T-helper 1 cell treated with Interleukin-12 subunit alpha and Interleukin-12 subunit beta and Interleukin-4 antibody, amounts not matched to agents 30 ng/mL and 1 ng/mL, for 36 hours (primary cell): ENCODE data around the gene FN3KRP. TPM values are rescaled to one million over a fixed set of nuclear protein-coding genes. Genes with fewer than 3 reads are reported as not detected.
"Not testable (repeated sequence)": the region's sequence is repeated elsewhere in the genome, so short reads cannot be mapped to it uniquely, and the experiment has no call there.

ENCODE experiments used
- intact Hi-C: fragments of 100-400 bp; cut with micrococcal nuclease; formaldehyde crosslinking; loops from one replicate; pipeline ENCODE4 v1.15.1; 2024
- total RNA-seq: library from RNA; stranded (reverse); gene quantifications from 2 replicates; pipeline ENCODE4 v1.2.3, GENCODE V29; 2022

Gene FN3KRP
- total RNA-seq, 1 donor from 2014 or later = 37.2 TPM

GRCh38 chr17:82737967-82738877 is 21.7 kb downstream of the FN3KRP start:
- intact Hi-C loops = no loop called here

DNA sequence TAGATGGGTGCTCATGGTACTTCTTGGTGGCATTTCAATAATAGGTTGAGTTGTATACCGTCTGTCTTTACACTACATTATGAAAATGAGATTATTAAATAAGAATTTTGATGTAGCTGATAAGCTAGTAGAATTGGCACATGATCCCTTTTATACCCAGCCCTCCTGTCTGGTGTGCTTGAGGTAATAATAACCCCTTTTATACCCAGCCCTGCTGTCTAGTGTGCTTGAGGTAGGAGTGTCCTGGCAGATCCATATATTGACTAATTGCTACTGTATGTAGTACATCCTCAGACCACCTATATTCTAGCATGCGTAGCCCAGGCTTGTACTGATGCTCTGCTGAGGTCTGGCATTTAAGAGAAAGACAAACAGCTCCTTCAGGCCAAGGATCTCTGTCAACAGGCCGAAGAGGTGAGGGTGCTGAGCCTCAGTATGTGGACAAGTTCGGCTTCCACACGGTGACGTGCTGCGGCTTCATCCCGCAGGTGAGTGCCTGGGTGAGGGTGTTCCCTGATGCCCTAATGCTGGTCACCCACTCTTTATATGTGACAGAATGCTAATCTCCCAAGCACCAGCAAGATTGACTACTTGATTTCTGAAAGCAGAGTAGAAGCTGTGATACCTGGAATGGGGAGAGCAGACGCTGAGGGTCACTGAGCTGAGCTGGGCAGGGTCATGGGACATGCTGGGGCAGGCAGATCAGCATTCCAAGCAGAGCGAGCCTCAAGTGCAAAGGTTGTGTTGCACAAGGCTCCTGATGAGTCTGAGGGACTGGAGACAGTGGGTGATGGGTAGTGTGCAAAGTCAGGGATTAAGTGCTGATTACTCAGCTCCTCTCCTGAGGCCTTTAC is 24.6 kb downstream of the FN3KRP start:
- intact Hi-C loops = no loop called here

- intact Hi-C loops = no loop called here
Observed at GRCh38 chr17:82743344-82744219, 27.1 kb downstream of the FN3KRP start.

DNA sequence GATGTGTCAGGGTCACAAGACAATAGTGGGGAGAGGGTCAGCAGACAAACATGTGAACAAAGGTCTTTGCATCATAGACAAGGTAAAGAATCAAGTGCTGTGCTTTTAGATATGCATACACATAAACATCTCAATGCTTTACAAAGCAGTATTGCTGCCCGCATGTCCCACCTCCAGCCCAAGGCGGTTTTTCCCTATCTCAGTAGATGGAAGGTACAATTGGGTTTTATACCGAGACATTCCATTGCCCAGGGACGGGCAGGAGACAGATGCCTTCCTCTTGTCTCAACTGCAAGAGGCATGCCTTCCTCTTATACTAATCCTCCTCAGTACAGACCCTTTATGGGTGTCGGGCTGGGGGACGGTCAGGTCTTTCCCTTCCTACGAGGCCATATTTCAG is 28.2 kb downstream of the FN3KRP start:
- intact Hi-C loops = not testable (repeated sequence)

DNA sequence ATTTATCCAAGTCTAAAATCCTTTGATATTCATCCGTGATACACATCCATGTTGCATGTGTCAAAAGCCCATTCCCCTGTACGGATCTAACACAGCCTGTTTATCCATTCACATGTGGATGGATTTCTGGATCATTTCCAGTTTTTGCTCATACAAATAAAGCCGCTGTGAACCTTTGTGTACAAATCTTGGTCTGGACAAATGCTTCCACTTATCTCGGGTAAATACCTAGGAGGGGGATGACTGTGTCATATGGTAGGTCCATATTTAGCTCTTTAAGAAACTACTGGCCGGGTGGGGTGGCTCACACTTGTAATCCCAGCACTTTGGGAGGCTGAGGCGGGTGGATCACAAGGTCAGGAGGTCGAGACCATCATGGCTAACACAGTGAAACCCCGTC is 29.0 kb downstream of the FN3KRP start:
- intact Hi-C loops = no loop called here

- intact Hi-C loops = no loop called here
Observed at GRCh38 chr17:82748756-82749155, 32.2 kb downstream of the FN3KRP start.

DNA sequence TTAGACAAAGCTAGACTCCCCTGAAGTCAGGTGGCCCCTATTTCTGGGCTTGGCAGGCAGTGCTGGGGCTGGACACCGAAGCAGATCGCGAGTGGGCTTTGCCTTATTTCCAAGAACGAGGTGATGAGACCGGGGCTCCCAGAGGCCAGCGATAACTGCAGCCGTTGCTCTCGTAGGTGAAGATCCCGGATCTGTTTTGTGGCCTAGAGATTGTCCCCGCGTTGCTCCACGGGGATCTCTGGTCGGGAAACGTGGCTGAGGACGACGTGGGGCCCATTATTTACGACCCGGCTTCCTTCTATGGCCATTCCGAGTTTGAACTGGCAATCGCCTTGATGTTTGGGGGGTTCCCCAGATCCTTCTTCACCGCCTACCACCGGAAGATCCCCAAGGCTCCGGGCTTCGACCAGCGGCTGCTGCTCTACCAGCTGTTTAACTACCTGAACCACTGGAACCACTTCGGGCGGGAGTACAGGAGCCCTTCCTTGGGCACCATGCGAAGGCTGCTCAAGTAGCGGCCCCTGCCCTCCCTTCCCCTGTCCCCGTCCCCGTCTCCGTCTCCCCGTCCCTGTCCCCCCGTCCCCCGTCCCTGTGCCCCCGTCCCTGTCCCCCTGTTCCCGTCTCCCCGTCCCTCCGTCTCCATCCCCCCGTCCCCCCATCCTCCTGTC is 33.9 kb downstream of the FN3KRP start:
- intact Hi-C loops = loop anchor here (2.0 to 5.0 kb wide), 3 partner anchors 300 to 1238 kb away; partner anchors contain the start of genes ACTG1 and CYBC1

GRCh38 chr17:82751171-82751570 is 34.7 kb downstream of the FN3KRP start:
- intact Hi-C loops = loop anchor here (1.0 to 5.0 kb wide), 5 partner anchors 16 to 1239 kb away; partner anchors contain the start of genes ACTG1, CYBC1, FN3K and FN3KRP

DNA sequence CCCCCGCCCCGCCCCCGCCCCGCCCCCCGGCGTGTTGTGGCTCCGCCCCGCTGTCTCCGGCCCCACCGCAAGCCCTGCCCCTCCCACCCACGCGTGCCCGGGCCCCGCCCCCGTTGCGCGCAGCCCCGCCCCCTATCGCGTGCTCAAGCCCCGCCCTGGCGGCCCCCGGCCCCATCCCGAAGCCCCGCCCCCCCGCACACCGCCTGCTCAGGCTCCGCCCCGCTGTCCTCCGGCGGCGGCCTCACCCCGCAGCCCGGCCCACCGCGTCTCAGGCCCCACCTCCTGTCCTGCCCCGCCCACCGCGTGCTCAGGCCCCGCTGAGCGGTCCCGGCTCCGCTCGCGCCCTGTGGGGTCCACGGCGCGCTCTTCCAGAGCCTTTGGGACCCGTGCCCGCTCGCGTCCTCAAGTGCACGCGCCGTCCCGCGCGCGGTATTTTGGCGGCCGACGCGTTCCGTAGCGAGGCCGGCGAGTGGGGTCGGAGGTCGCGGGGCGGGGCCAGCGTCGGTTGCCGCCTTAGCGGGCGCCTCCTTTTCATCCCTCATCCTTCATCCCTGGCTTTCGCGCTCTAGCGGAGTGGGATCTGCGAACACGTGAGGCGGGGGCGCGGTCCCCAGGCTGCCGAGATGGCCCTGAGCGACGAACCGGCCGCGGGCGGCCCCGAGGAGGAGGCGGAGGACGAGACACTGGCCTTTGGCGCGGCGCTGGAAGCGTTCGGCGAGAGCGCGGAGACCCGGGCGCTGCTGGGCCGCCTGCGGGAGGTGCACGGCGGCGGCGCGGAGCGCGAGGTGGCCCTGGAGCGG is 35.3 kb downstream of the FN3KRP start, which contains the start of gene TBCD:
TSS of gene TBCD (plus strand) at position 495 of the 800 bp plus-strand sequence. CDS start at position 624, 129 bp downstream.
- intact Hi-C loops = loop anchor here (1.0 to 5.0 kb wide), 8 partner anchors 16 to 1239 kb away; partner anchors contain the start of genes ACTG1, CYBC1, FN3K and FN3KRP

- intact Hi-C loops = loop anchor here (1.0 to 5.0 kb wide), 5 partner anchors 54 to 1240 kb away; partner anchors contain the start of genes ACTG1, RAB40B and WDR45B
Observed at GRCh38 chr17:82752371-82753200, 36.1 kb downstream of the FN3KRP start.

DNA sequence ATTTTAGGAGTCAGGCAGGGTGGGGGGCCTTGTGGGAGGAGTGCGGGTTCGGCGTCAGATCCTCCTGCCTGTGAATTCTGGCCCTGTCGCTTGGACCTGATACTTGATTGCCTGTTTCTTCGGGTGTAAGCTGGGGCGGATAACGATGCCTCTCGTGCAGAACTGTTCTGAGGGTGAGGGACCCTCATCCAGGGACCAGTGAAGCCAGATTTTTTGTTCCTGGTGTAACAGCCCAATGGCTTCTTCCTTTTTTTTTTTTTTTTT is 36.6 kb downstream of the FN3KRP start:
- intact Hi-C loops = loop anchor here (2.0 to 5.0 kb wide), 3 partner anchors 300 to 1241 kb away; partner anchors contain the start of gene ACTG1

DNA sequence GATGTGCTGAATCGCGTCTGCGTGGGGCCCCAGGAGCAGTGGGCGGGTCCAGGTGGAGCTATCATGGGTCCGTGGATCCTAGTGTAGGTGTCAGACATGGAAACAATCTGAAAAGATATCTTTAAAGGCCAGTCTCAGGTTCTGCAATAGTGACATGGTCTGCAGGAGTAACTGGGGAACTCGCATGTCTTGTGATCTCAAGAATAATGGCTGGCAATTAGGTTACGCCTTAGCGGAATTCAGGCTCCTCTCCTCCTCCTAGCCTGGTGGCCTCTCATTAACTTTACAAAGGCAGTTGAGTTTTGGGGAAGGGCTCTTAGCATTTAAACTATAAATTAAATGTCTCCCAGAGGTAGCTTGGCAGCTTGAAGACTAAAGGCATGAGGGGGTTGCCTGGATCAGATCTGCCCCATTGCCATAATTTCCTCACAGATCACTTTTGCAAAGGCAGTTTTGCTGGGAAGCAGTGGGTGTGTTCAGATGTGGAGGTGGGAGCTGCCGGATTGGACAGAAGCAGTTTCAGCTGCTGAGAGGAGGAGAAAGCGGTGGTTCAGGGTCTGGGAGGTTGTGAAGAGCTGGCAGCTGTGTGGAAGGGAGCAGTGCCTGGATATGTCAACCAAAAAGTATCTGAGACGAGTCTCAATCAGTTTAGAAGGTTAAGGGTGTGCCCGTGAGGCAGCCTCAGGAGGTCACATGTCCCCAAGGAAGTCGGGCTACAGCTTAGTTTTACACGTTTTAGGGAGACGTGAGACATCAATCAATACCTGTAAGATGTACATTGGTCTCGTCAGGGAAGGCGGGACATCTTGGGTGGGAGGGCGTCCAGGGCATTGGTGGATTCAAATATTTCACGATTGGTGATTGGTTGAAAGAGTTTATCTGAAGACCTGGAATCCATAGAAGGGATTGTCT is 38.0 kb downstream of the FN3KRP start:
- intact Hi-C loops = loop anchor here (5.0 kb wide), 2 partner anchors 462 to 1242 kb away; partner anchors contain the start of gene ACTG1

- intact Hi-C loops = no loop called here
Observed at GRCh38 chr17:82756166-82756565, 39.7 kb downstream of the FN3KRP start.

DNA sequence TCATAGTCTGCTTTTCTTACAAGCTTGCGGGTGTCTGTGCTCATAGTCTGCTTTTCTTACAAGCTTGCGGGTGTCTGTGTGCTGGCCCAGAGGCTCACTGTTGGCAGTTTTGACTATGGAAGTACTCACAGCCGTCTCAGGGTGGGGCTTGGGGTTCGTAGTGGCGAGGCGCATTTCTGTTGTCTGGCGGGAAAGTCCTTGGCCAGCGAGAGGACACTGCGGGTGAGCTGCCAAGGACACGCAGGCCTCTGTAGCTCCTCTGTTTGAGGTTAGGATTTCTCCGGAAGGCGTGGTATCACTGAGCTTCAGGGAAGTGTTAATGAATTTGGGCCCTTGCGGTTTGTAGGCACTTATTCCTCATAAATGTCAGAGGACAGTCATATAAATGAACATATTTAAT is 48.9 kb downstream of the FN3KRP start:
- intact Hi-C loops = no loop called here

GRCh38 chr17:82767041-82767754 is 50.7 kb downstream of the FN3KRP start:
- intact Hi-C loops = no loop called here

DNA sequence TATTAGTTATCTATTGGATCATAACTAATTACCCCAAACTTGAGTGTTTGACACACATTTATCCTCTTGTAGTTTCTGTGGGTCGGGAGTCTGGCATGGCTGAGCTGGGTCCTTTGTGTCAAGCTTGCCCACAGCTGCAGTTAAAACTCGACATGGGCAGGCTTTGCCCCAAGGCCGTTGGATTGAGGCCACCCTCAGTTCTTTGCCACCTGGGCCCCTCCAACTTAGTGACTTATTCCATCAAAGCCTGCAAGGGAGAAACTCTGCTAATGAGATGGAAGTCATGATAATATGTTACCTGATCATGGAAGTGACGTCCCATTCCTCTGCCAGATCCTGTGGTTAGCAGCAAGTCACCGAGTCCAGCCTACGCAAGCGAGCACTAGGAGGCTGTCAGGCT is 52.5 kb downstream of the FN3KRP start:
- intact Hi-C loops = no loop called here

GRCh38 chr17:82772026-82772425 is 55.5 kb downstream of the FN3KRP start:
- intact Hi-C loops = loop anchor here (10.0 kb wide), 1 partner anchor 417 kb away; the partner anchor contains the start of gene TEX19
